SK-N-SH (cell line): ENCODE data around the gene GOLPH3. TPM values are rescaled to one million over a fixed set of nuclear protein-coding genes. Genes with fewer than 3 reads are reported as not detected.

Experiments
- CTCF ChIA-PET: fragments of 300-600, 350-600 bp; formaldehyde crosslinking; extraction: SDS; loops from one replicate; lab custom pipeline; 2021; lab: Yijun Ruan, JAX
- POLR2A ChIA-PET: fragments of 350-600 bp; sonication (Branson Sonifier 250); formaldehyde crosslinking; extraction: SDS; loops from one replicate; lab custom pipeline; 2020; ENCODE audit warnings: antibody characterized with exemption, inconsistent platforms; lab: Yijun Ruan, JAX
- DNase-seq: peaks from one replicate; pipeline ENCODE4 v3.0.0; 2012
- H2AFZ ChIP-seq: fragments of 200-600 bp; sonication (generic); 2 replicates; pipeline ENCODE4 v1.8.1; 2016; ENCODE audit warnings: antibody characterized with exemption, mild to moderate bottlenecking, low read depth
- H3F3A ChIP-seq: fragments of 200-600 bp; sonication (generic); replicated peaks from 2 replicates; pipeline ENCODE3; 2016; ENCODE audit warnings: antibody characterized with exemption, mild to moderate bottlenecking; ENCODE audit not compliant: insufficient read depth
- H3K27ac ChIP-seq, 2 experiments: fragments of 200-500 bp in 1 of 2; fragments of 200-600 bp in 1 of 2; sonication (Bioruptor generic) in 1 of 2; sonication (generic), shearing (Covaris generic) in 1 of 2; 2 replicates each; pipeline versions ENCODE4 v1.5.1 to v1.6.1; 2014 to 2016; ENCODE audit warnings: low read depth in 2 of 2, inconsistent platforms in 1 of 2, low read length in 1 of 2, mild to moderate bottlenecking in 1 of 2, mixed read lengths in 1 of 2
- H3K27me3 ChIP-seq: fragments of 200-600 bp; sonication (generic), shearing (Covaris generic); 2 replicates; pipeline ENCODE4 v1.6.1; 2016; ENCODE audit warnings: mixed run types; ENCODE audit not compliant: insufficient read depth
- H3K36me3 ChIP-seq, 2 experiments: fragments of 200-500 bp in 1 of 2; fragments of 200-600 bp in 1 of 2; sonication (Bioruptor generic) in 1 of 2; sonication (generic) in 1 of 2; replicated peaks in 1 of 2; 2 replicates each; pipeline versions ENCODE3 to v1.5.1; 2014 to 2016; ENCODE audit warnings: low read length in 1 of 2, mild to moderate bottlenecking in 1 of 2; ENCODE audit not compliant: insufficient read depth in 2 of 2, control insufficient read depth in 1 of 2
- H3K4me1 ChIP-seq, 2 experiments: fragments of 200-500 bp in 1 of 2; fragments of 200-600 bp in 1 of 2; sonication (Bioruptor generic) in 1 of 2; sonication (generic), shearing (Covaris generic) in 1 of 2; 2 replicates each; pipeline versions ENCODE4 v1.5.1 to v1.6.1; 2014 to 2016; ENCODE audit warnings: low read depth in 1 of 2, low read length in 1 of 2, mixed run types in 1 of 2; ENCODE audit not compliant: insufficient read depth in 2 of 2, control insufficient read depth in 1 of 2
- H3K4me2 ChIP-seq: fragments of 200-600 bp; sonication (generic), shearing (Covaris generic); 2 replicates; pipeline ENCODE4 v1.6.1; 2017; ENCODE audit warnings: mixed run types
- H3K4me3 ChIP-seq, 2 experiments: fragments of 200-500 bp in 1 of 2; fragments of 200-600 bp in 1 of 2; sonication (Bioruptor generic) in 1 of 2; sonication (generic), shearing (Covaris generic) in 1 of 2; 2 replicates each; pipeline versions ENCODE4 v1.5.1 to v1.8.1; 2014 to 2016; ENCODE audit warnings: low read depth in 2 of 2, inconsistent platforms in 1 of 2, low read length in 1 of 2, mild to moderate bottlenecking in 1 of 2, mixed read lengths in 1 of 2, moderate library complexity in 1 of 2
- H3K79me2 ChIP-seq: fragments of 200-600 bp; sonication (generic); 2 replicates; pipeline ENCODE4 v1.8.1; 2017; ENCODE audit warnings: mild to moderate bottlenecking; ENCODE audit not compliant: insufficient read depth
- H3K9ac ChIP-seq: fragments of 200-600 bp; sonication (generic); 2 replicates; pipeline ENCODE4 v1.6.1; 2017; ENCODE audit warnings: mixed run types
- H3K9me2 ChIP-seq: fragments of 200-600 bp; sonication (generic); 2 replicates; pipeline ENCODE4 v1.6.1; 2017; ENCODE audit warnings: mixed run types
- H3K9me3 ChIP-seq: fragments of 200-600 bp; sonication (generic); 2 replicates; pipeline ENCODE4 v1.6.1; 2017; ENCODE audit warnings: mixed run types, mild to moderate bottlenecking, moderate library complexity
- H4K20me1 ChIP-seq: fragments of 200-600 bp; sonication (generic); 2 replicates; pipeline ENCODE4 v1.6.1; 2017; ENCODE audit warnings: mild to moderate bottlenecking, mixed run types; ENCODE audit not compliant: insufficient read depth
- ELF1 ChIP-seq: IDR thresholded peaks from 2 replicates; pipeline ENCODE4 v1.4.0; 2012
- EP300 ChIP-seq, 2 experiments: IDR thresholded peaks; 2 replicates each; pipeline versions ENCODE4 v1.4.0 to v1.6.1; 2012; ENCODE audit warnings: borderline replicate concordance in 1 of 2, low read depth in 1 of 2, low read length in 1 of 2
- FOSL2 ChIP-seq: IDR thresholded peaks from 2 replicates; pipeline ENCODE4 v1.4.0; 2012; ENCODE audit warnings: low read depth, mild to moderate bottlenecking, moderate library complexity, borderline replicate concordance
- FOXM1 ChIP-seq: IDR thresholded peaks from 2 replicates; pipeline ENCODE4 v1.4.0; 2012; ENCODE audit warnings: low read depth, mild to moderate bottlenecking
- GABPA ChIP-seq: IDR thresholded peaks from 2 replicates; pipeline ENCODE4 v1.4.0; 2012; ENCODE audit warnings: low read depth, mild to moderate bottlenecking
- JUND ChIP-seq: IDR thresholded peaks from 2 replicates; pipeline ENCODE4 v1.4.0; 2012
- RAD21 ChIP-seq: IDR thresholded peaks from 2 replicates; pipeline ENCODE4 v1.6.1; 2012; ENCODE audit warnings: mild to moderate bottlenecking, low read length
- RFX5 ChIP-seq: IDR thresholded peaks from 2 replicates; pipeline ENCODE4 v1.6.1; 2012; ENCODE audit warnings: mild to moderate bottlenecking, improper control_type of control experiment, low read length
- RXRA ChIP-seq: IDR thresholded peaks from 2 replicates; pipeline ENCODE4 v1.4.0; 2012; ENCODE audit warnings: low read depth, mild to moderate bottlenecking, borderline replicate concordance
- SIN3A ChIP-seq: IDR thresholded peaks from 2 replicates; pipeline ENCODE4 v1.6.1; 2012; ENCODE audit warnings: low read depth, mild to moderate bottlenecking, low read length, moderate library complexity, borderline replicate concordance
- SMC3 ChIP-seq: IDR thresholded peaks from 2 replicates; pipeline ENCODE4 v1.6.1; 2012; ENCODE audit warnings: low read depth, low read length, improper control_type of control experiment
- TAF1 ChIP-seq: IDR thresholded peaks from 2 replicates; pipeline ENCODE4 v1.6.1; 2012; ENCODE audit warnings: low read depth, mild to moderate bottlenecking, low read length, moderate library complexity, borderline replicate concordance
- TCF12 ChIP-seq: IDR thresholded peaks from 2 replicates; pipeline ENCODE4 v1.4.0; 2012
- TEAD4 ChIP-seq: IDR thresholded peaks from 2 replicates; pipeline ENCODE4 v1.4.0; 2012; ENCODE audit warnings: mild to moderate bottlenecking, borderline replicate concordance; ENCODE audit not compliant: insufficient read depth
- WGBS: methylation state at CpG from one replicate; pipeline ENCODE4 v1.1.6; 2017; ENCODE audit warnings: low lambda C conversion rate; 5-methylcytosine and 5-hydroxymethylcytosine counted together
- polyA plus RNA-seq, 3 experiments: library from polyadenylated mRNA; depleted of rRNA; stranded (reverse); fragments of >200 nt; gene quantifications; 2 replicates each; pipeline ENCODE4 v1.2.3, GENCODE V29; 2012
- TF ChIP-seq, protein P1 (sequence below): fragments of 150-350 bp; IDR thresholded peaks from 2 replicates; pipeline ENCODE4 v1.6.1; 2017; ENCODE audit warnings: antibody characterized with exemption, low read length, low read depth, borderline replicate concordance
- TF ChIP-seq, protein P2 (sequence below): IDR thresholded peaks from 2 replicates; pipeline ENCODE4 v1.4.0; 2012; ENCODE audit warnings: low read depth
- TF ChIP-seq, protein P3 (sequence below): IDR thresholded peaks from 2 replicates; pipeline ENCODE4 v1.4.0; 2012; ENCODE audit warnings: low read depth, borderline replicate concordance

Gene GOLPH3
- polyA plus RNA-seq, 1 of the 3 experiments (the other 2 are of a cell fraction), result 25.5 TPM

DNA sequence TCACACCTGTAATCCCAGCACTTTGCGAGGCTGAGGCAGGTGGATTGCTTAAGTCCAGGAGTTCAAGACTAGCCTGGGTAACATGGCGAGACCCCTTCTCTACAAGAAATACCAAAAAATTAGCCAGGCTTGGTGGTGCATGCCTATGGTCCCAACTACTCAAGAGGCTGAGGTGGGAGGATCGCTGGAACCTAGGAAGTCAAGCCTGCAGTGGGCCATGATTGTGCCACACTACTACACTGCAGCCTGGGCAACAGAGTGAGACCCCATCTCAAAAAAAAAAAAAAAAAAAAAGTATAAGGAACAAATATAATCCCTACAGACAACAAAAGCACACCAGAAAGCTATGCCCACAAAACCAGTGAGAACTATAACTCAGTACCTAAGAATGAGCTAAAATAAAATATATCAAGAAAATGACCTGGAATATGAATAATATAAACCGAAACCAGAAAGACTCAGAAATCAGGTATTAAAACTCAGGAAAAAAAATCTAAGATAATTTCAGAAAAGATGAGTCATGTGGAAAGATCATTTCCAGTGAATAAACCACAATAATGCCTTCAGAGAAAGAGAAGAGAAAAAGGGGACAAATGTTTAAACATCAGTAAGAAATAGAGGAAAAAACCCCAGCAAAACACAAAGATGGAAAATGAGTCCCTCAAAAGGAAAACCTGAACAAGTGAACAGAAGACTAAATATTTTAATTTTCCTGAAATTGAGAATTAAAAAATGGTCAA is 57.4 kb downstream of the GOLPH3 start:
- peaks cover 26% of the 10 kb centered on the region for H4K20me1 ChIP-seq
- no peak for DNase-seq

DNA sequence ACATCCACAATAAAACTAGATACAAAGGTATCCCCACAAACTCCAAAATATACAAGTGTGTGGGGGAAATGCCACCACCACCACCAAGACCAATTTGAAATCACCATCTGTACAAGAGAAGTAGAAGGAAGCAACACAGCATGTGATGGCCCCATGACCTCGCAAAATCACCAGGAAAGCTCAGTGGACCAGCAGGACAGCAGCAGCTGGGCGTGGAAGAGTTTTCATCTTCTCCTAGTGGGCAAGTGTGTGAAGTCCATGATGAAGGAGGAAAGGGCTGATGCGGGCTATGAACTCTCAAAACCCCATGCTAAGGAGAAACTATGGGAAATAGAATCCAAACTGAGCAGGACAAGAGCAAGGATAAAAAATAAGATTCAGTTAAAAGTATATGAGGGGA is 58.1 kb downstream of the GOLPH3 start:
- no peak overlapping the region for H2AFZ ChIP-seq
- peaks cover 26% of the 10 kb centered on the region for H4K20me1 ChIP-seq
- no peak for DNase-seq
- H3K9me2 ChIP-seq, result no peaks in the 10 kb centered on the region
- peaks cover 18 to 45% of the 10 kb centered on the region in 2 experiments for H3K36me3 ChIP-seq
- CTCF ChIA-PET, result interaction anchor here (1.3 to 1.9 kb wide), 2 partner anchors 11 to 23 kb away, joined by 5 to 6 read pairs; no protein-coding TSS in a partner anchor
- no peak overlapping the region for H3K9ac ChIP-seq
- H3K79me2 ChIP-seq, result peaks cover 70% of the 10 kb centered on the region
- no peak overlapping the region for H3K4me3 ChIP-seq
- no peaks in the 10 kb centered on the region for H3K9me3 ChIP-seq
- no peaks in the 10 kb centered on the region for H3K27me3 ChIP-seq
- TF ChIP-seq RAD21, result no peak
- no peak for TF ChIP-seq TCF12
- TF ChIP-seq RXRA, result no peak
- no peak for TF ChIP-seq GABPA
- TF ChIP-seq RFX5, result no peak
- TF ChIP-seq, protein P1, sequence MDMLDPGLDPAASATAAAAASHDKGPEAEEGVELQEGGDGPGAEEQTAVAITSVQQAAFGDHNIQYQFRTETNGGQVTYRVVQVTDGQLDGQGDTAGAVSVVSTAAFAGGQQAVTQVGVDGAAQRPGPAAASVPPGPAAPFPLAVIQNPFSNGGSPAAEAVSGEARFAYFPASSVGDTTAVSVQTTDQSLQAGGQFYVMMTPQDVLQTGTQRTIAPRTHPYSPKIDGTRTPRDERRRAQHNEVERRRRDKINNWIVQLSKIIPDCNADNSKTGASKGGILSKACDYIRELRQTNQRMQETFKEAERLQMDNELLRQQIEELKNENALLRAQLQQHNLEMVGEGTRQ, result no peak
- TF ChIP-seq FOXM1, result no peak
- TF ChIP-seq SIN3A, result no peak
- no peak for TF ChIP-seq SMC3
- TF ChIP-seq, protein P2, sequence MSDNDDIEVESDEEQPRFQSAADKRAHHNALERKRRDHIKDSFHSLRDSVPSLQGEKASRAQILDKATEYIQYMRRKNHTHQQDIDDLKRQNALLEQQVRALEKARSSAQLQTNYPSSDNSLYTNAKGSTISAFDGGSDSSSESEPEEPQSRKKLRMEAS, result no peak
- no peak for TF ChIP-seq ELF1
- no peak for TF ChIP-seq FOSL2
- TF ChIP-seq EP300 (IDR thresholded peaks at IDR 0.05; ENCODE audit: borderline replicate concordance in 1 of 2, low read depth in 1 of 2, low read length in 1 of 2), result no peak
- no peak for TF ChIP-seq TEAD4
- no peak for TF ChIP-seq JUND
- no peak for TF ChIP-seq TAF1
- TF ChIP-seq, protein P3, sequence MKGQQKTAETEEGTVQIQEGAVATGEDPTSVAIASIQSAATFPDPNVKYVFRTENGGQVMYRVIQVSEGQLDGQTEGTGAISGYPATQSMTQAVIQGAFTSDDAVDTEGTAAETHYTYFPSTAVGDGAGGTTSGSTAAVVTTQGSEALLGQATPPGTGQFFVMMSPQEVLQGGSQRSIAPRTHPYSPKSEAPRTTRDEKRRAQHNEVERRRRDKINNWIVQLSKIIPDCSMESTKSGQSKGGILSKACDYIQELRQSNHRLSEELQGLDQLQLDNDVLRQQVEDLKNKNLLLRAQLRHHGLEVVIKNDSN, result no peak
- WGBS, result 100% methylated on average over 3 of the region's 3 CpGs
- no peak overlapping the region for H3K4me2 ChIP-seq
- H3K27ac ChIP-seq, result peak overlapping the region in 1 of 2 experiments; percentile 80; a peak in 2 of 4 replicates
- POLR2A ChIA-PET, result no interaction called here
- H3F3A ChIP-seq, result peaks cover 26% of the 10 kb centered on the region
- peaks cover 0 to 14% of the 10 kb centered on the region in 2 experiments; a peak in 1 of 4 replicates for H3K4me1 ChIP-seq

More for the DNA sequence above, 57.4 kb downstream of the GOLPH3 start:
- TF ChIP-seq TCF12 (peak; percentile 11; the same call in 1 of the 2 replicates), JUND (peak; percentile 24; the same call in 1 of the 2 replicates), FOSL2 (peak; percentile 56; the same call in 1 of the 2 replicates)
- TF ChIP-seq, protein P2, result no peak
- TF ChIP-seq, all 33 proteins: peak for 3
- Histone ChIP-seq H3K27ac (peak overlapping the region in 1 of 2 experiments; percentile 80; a peak in 2 of 4 replicates), H3K9me3 (no peaks in the 10 kb centered on the region), H3K4me2 (peak overlapping the region; percentile 51; the same call in 1 of the 2 replicates), H3K9me2 (no peaks in the 10 kb centered on the region), H3K4me3 (no peak overlapping the region), H3K9ac (no peak overlapping the region), H3K36me3 (peaks cover 23 to 50% of the 10 kb centered on the region in 2 experiments), H3K79me2 (peaks cover 69% of the 10 kb centered on the region), H3F3A (peaks cover 26% of the 10 kb centered on the region), H3K27me3 (no peaks in the 10 kb centered on the region), H3K4me1 (peaks cover 0 to 14% of the 10 kb centered on the region in 2 experiments; a peak in 1 of 4 replicates), H2AFZ (no peak overlapping the region)
- POLR2A ChIA-PET, result no interaction called here
- CTCF ChIA-PET, result interaction anchor here (1.3 to 1.9 kb wide), 2 partner anchors 10 to 24 kb away, joined by 5 to 6 read pairs; no protein-coding TSS in a partner anchor
- WGBS, result 81% methylated on average over 4 of the region's 4 CpGs
